Neuronal stem cell (in vitro differentiated cells): ENCODE data around the gene RIMKLB.

Source experiments
- DNase-seq: peaks from one replicate; pipeline ENCODE4 v3.0.0-alpha.2; 2013; ENCODE audit warnings: low spot score
- H2AFZ ChIP-seq: one replicate; pipeline ENCODE4 v1.6.1; 2013; ENCODE audit warnings: mild to moderate bottlenecking, low read length, inconsistent platforms
- H2AK5ac ChIP-seq: 2 replicates; pipeline ENCODE4 v1.6.1; 2013; ENCODE audit warnings: low read depth, mild to moderate bottlenecking, inconsistent platforms, low read length, moderate library complexity, mixed read lengths
- H2BK120ac ChIP-seq: 2 replicates; pipeline ENCODE4 v1.6.1; 2013; ENCODE audit warnings: low read depth, mild to moderate bottlenecking, inconsistent platforms, low read length, moderate library complexity, mixed read lengths
- H2BK12ac ChIP-seq: one replicate; pipeline ENCODE4 v1.6.1; 2013; ENCODE audit warnings: low read length, inconsistent platforms
- H2BK15ac ChIP-seq: 2 replicates; pipeline ENCODE4 v1.6.1; 2013; ENCODE audit warnings: mild to moderate bottlenecking, low read length, inconsistent platforms, mixed read lengths
- H2BK5ac ChIP-seq: one replicate; pipeline ENCODE4 v1.6.1; 2013; ENCODE audit warnings: inconsistent platforms, mild to moderate bottlenecking, low read length, moderate library complexity
- H3K14ac ChIP-seq: one replicate; pipeline ENCODE4 v1.6.1; 2013; ENCODE audit warnings: low read length, inconsistent platforms
- H3K18ac ChIP-seq: 2 replicates; pipeline ENCODE4 v1.6.1; 2013; ENCODE audit warnings: low read length, inconsistent platforms
- H3K23ac ChIP-seq: 2 replicates; pipeline ENCODE4 v1.6.1; 2013; ENCODE audit warnings: low read depth, mild to moderate bottlenecking, mixed read lengths, low read length, inconsistent platforms; ENCODE audit not compliant: poor library complexity
- H3K27ac ChIP-seq: replicated peaks from 3 replicates; pipeline ENCODE4 v1.5.1; 2013; ENCODE audit warnings: low read length, inconsistent platforms
- H3K27me3 ChIP-seq, 3 experiments: 2 replicates each; pipeline ENCODE4 v1.6.1; 2013; ENCODE audit warnings: low read length in 3 of 3, mild to moderate bottlenecking in 2 of 3, inconsistent platforms in 1 of 3, low read depth in 1 of 3, mixed read lengths in 1 of 3, moderate library complexity in 1 of 3; ENCODE audit not compliant: control insufficient read depth in 3 of 3, insufficient read depth in 3 of 3
- H3K36me3 ChIP-seq, 2 donors: replicated peaks in 1 of 2; 2 replicates each; pipeline ENCODE4 v1.6.1; 2013; ENCODE audit warnings: low read length in 2 of 2; ENCODE audit not compliant: control insufficient read depth in 2 of 2, insufficient read depth in 2 of 2
- H3K4ac ChIP-seq: 2 replicates; pipeline ENCODE4 v1.6.1; 2013; ENCODE audit warnings: inconsistent platforms, mild to moderate bottlenecking, low read length, moderate library complexity
- H3K4me1 ChIP-seq, 2 donors: 1 replicate in 1 of 2; 2 replicates in 1 of 2; pipeline ENCODE4 v1.6.1; 2013; ENCODE audit warnings: low read length in 2 of 2, low read depth in 1 of 2; ENCODE audit not compliant: control insufficient read depth in 2 of 2, insufficient read depth in 1 of 2
- H3K4me2 ChIP-seq: one replicate; pipeline ENCODE4 v1.6.1; 2013; ENCODE audit warnings: mild to moderate bottlenecking, low read length, inconsistent platforms; ENCODE audit not compliant: insufficient read depth, poor library complexity, severe bottlenecking
- H3K4me3 ChIP-seq, 2 donors: 2 replicates each; pipeline ENCODE4 v1.5.1; 2013; ENCODE audit warnings: low read length in 2 of 2, mild to moderate bottlenecking in 2 of 2, inconsistent platforms in 1 of 2, moderate library complexity in 1 of 2
- H3K79me1 ChIP-seq: one replicate; pipeline ENCODE4 v1.6.1; 2013; ENCODE audit warnings: low read depth, mild to moderate bottlenecking, inconsistent platforms, low read length, moderate library complexity
- H3K9ac ChIP-seq: one replicate; pipeline ENCODE4 v1.6.1; 2013; ENCODE audit warnings: mild to moderate bottlenecking, low read depth, low read length, inconsistent platforms; ENCODE audit not compliant: poor library complexity
- H3K9me3 ChIP-seq, 2 donors: replicated peaks in 1 of 2; 2 replicates each; pipeline versions ENCODE3 to v1.6.1; 2013; ENCODE audit warnings: low read length in 2 of 2, mild to moderate bottlenecking in 2 of 2, inconsistent platforms in 1 of 2, low read depth in 1 of 2, mixed read lengths in 1 of 2, moderate library complexity in 1 of 2; ENCODE audit not compliant: control insufficient read depth in 2 of 2, insufficient read depth in 1 of 2
- H4K8ac ChIP-seq: one replicate; pipeline ENCODE4 v1.6.1; 2013; ENCODE audit warnings: low read depth, mild to moderate bottlenecking, inconsistent platforms, low read length, moderate library complexity
- H4K91ac ChIP-seq: one replicate; pipeline ENCODE4 v1.6.1; 2013; ENCODE audit warnings: low read length, low read depth, mild to moderate bottlenecking, inconsistent platforms; ENCODE audit not compliant: poor library complexity
- WGBS, 2 donors: extraction: QIAGEN DNeasy Blood & Tissue Kit; methylation state at CpG; one replicate each; pipeline ENCODE4 v1.1.7; 2013; ENCODE audit warnings: missing lambda C conversion rate in 2 of 2, mixed read lengths in 1 of 2; ENCODE audit not compliant: insufficient read length in 2 of 2, insufficient replicate concordance in 1 of 2; ENCODE audit errors: extremely low coverage in 2 of 2; 5-methylcytosine and 5-hydroxymethylcytosine counted together

RIMKLB gene

DNA sequence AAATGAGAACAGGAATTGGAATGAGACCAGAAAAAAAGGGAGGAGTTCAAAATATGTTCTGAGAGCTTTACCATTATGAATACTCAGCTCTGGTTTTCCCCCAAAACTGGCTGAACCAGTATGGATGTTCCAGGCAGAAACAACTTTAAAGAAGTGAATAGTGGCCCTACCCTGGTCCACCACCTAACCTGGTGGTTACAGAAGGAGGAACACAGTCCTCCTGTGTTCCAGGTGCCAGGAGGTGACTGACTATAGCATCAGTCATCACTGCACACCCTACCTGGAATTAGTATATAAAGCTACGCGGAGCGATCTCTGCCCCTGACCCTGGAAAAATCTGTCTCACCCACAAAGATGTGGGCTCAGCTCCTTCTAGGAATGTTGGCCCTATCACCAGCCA lies 124.5 kb downstream of the RIMKLB start, which contains the start of gene A2ML1:
Gene A2ML1 (plus strand): TSS at position 324 of the 400 bp plus-strand sequence. CDS start 31 bp downstream, at position 355.
- no peak within 1 kb of the TSS for H2BK12ac ChIP-seq
- H3K23ac ChIP-seq: no peak within 1 kb of the TSS
- H2BK5ac ChIP-seq: no peak within 1 kb of the TSS
- no peak within 1 kb of the TSS for H3K4me2 ChIP-seq
- no peak within 1 kb of the TSS for H3K9ac ChIP-seq
- no peak within 1 kb of the TSS for H3K27ac ChIP-seq
- H4K8ac ChIP-seq: no peak within 1 kb of the TSS
- H3K79me1 ChIP-seq: no peaks in the 10 kb centered on the region
- H2AK5ac ChIP-seq: no peak within 1 kb of the TSS
- DNase-seq: no peak
- no peak within 1 kb of the TSS for H2BK15ac ChIP-seq
- H2BK120ac ChIP-seq: no peak within 1 kb of the TSS
- H3K18ac ChIP-seq: no peak within 1 kb of the TSS
- H3K14ac ChIP-seq: no peak within 1 kb of the TSS
- H3K4me3 ChIP-seq: no peak within 1 kb of the TSS
- H3K4me1 ChIP-seq: peaks cover 0 to 1% of the 10 kb centered on the region in 2 donors
- no peaks in the 10 kb centered on the region for H3K36me3 ChIP-seq
- H2AFZ ChIP-seq: peak within 1 kb of the TSS; percentile 45
- no peak within 1 kb of the TSS for H3K4ac ChIP-seq
- peaks cover 0 to 12% (median 0%) of the 10 kb centered on the region in 3 experiments for H3K27me3 ChIP-seq
- no peaks in the 10 kb centered on the region for H3K9me3 ChIP-seq
- WGBS, 2 donors: no CpG with 5 or more reads among the region's 3 CpGs
- H4K91ac ChIP-seq: no peak within 1 kb of the TSS

DNA sequence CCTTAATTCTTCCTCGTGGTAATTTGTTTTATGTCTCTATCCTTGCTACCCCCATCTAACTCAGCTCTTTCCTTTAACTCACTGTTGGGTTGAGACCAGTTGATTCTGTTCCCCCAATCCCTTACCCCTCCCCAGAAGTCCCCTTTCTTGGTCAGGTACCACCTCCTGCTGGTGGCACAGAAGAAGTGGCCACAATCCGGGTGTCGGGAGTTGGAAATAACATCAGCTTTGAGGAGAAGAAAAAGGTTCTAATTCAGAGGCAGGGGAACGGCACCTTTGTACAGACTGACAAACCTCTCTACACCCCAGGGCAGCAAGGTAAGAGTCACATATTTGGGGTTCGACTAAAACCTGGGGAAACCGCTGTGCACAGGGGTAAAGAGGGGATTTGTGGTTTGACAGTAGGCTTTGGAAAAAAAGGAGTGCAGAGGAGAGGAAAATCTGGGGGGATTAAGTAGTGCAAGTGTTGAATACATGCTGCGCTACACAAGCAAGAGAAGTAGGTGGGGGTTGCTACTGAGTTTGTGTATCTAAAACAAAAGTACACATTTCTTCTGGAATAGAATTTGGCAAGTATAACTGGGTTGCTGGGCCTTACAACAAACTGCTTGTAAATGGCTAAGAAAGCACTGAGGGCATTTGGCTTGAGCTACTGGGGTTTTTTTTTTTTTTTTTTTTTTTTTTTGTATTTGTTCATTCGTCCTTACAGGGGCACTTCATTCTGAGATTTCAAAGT lies 125.9 kb downstream of the RIMKLB start:
- Histone ChIP-seq H2AK5ac (no peak overlapping the region), H3K27ac (no peak overlapping the region), H3K9me3 (no peaks in the 10 kb centered on the region), H3K9ac (no peak overlapping the region), H3K4me1 (peaks cover 0 to 6% of the 10 kb centered on the region in 2 donors), H3K14ac (no peak overlapping the region), H2BK5ac (no peak overlapping the region), H3K18ac (no peak overlapping the region), H2AFZ (peak overlapping the region; percentile 45), H2BK12ac (no peak overlapping the region), H3K23ac (no peak overlapping the region), H3K79me1 (no peaks in the 10 kb centered on the region), H3K4ac (no peak overlapping the region), H4K91ac (no peak overlapping the region), H3K4me2 (peak overlapping the region; percentile 21), H3K36me3 (no peaks in the 10 kb centered on the region), H4K8ac (no peak overlapping the region), H2BK120ac (no peak overlapping the region), H3K27me3 (peaks cover 0 to 12% (median 0%) of the 10 kb centered on the region in 3 experiments), H2BK15ac (no peak overlapping the region), H3K4me3 (no peak overlapping the region)
- peak; percentile 58 for DNase-seq
- no CpG with 5 or more reads among the region's 8 CpGs for WGBS, 2 donors

DNA sequence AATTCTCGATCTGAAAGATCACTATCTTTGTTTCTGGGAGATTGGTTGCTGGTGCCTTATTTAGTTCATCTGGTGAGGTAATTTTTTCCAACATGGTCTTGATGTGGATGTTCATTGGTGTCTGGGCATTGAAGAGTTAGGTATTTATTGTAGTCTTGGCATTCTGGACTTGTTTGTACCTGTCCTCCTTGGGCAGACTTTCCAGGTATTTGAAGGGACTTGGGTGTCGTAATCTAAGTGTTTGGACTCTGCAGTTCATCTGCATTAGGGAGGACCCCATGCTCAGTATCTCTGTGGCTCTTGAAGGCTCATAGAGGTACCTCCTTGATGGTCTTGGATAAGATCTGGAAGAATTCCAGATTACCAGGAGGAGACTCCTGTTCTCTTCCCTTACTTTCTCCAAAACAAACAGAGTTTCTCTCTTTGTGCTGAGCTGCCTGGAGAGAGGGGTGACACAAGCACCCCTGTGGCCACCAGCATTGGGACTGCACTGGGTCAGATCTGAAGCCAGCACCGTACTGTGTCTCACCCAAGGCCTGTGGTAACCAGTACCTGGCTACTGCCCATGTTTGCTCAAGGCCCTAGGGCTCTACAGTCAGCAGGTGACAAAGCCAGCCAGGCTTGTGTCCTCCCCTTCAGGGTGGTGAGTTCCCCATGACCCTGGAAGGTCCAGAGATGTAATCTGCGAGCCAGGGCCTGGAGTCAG lies 129.9 kb downstream of the RIMKLB start:
- Histone ChIP-seq H2BK15ac (no peak overlapping the region), H2BK120ac (no peak overlapping the region), H4K8ac (no peak overlapping the region), H3K4me1 (peaks cover 0 to 9% of the 10 kb centered on the region in 2 donors), H2BK12ac (no peak overlapping the region), H2BK5ac (no peak overlapping the region), H3K18ac (no peak overlapping the region), H3K23ac (no peak overlapping the region), H2AK5ac (no peak overlapping the region), H3K27me3 (peaks cover 0 to 7% (median 0%) of the 10 kb centered on the region in 3 experiments), H3K36me3 (no peaks in the 10 kb centered on the region), H3K4ac (no peak overlapping the region), H3K79me1 (no peaks in the 10 kb centered on the region), H4K91ac (no peak overlapping the region), H3K4me2 (no peak overlapping the region), H3K9me3 (no peaks in the 10 kb centered on the region), H3K9ac (no peak overlapping the region), H3K27ac (no peak overlapping the region), H3K14ac (no peak overlapping the region), H3K4me3 (no peak overlapping the region), H2AFZ (no peak overlapping the region)
- no CpG with 5 or more reads among the region's 4 CpGs for WGBS, 2 donors
- no peak for DNase-seq
